GM12865 (cell line): ENCODE measurements around the gene B3GNT4.
"Not testable (repeated sequence)": the region's sequence is repeated elsewhere in the genome, so short reads cannot be mapped to it uniquely, and the experiment has no call there.

Experiments used
- DNase-seq: peaks from one replicate; pipeline ENCODE4 v3.0.0; 2010; ENCODE audit warnings: low read depth
- H3K4me3 ChIP-seq: 2 replicates; pipeline ENCODE4 v1.5.1; 2011; ENCODE audit warnings: mild to moderate bottlenecking, low read depth, low read length, control low read depth
- CTCF ChIP-seq: IDR thresholded peaks from 2 replicates; pipeline ENCODE4 v1.5.1; 2011; ENCODE audit warnings: low read length, control low read depth, low read depth, inconsistent platforms; ENCODE audit not compliant: insufficient read depth; ENCODE audit errors: missing control alignments

B3GNT4 gene

GRCh38 chr12:122174155-122174845 lies 29.2 kb upstream of the B3GNT4 start, which contains the start of gene IL31:
TSS of gene IL31 (minus strand) at chr12:122174221. CDS start at chr12:122174172, 49 bp downstream.
- no peak for DNase-seq
- TF ChIP-seq CTCF: no peak
- no peak within 1 kb of the TSS for H3K4me3 ChIP-seq

GRCh38 chr12:122176473-122176872 lies 27.0 kb upstream of the B3GNT4 start:
- not testable (repeated sequence) for H3K4me3 ChIP-seq, DNase-seq

DNA sequence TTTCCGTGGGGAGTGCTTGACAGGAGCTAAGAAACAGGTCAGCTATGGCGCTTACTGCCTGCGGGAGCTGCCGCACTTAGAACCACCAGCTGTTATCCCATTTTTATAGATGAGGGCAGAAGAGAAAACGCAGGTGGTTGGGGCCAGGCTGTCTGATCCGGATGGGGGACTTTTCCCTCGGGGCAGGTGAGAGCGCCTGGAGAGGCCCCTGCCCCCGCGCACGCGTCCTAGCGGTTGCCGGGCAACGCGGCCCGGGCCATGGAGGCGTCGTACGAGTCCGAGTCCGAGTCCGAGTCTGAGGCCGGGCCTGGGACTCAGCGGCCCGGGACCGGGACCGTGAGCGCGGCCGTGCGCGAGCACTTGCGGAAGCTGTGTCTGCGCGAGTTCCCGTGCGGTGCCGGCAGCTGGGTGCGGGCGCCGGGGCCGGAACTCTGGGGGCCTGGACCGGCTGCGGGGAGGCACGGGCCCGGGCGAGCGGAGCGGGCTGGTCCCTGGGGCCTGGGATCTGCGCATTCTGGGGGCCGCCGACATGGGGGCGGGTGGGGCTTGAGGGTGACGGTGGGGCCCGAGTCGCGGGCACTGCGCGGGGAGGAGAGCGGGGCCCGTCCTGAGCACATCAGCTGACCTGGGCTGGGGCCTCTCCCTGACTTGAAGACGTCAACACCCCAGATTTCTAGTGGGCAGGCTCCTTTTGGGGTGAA lies 20.5 kb upstream of the B3GNT4 start, which contains the start of gene LRRC43:
Gene LRRC43, plus strand, starts transcription at position 237 of the 701 bp plus-strand sequence. Its CDS starts 22 bp downstream, at position 259.
- H3K4me3 ChIP-seq: no peak within 1 kb of the TSS
- no peak for DNase-seq
- no peak for TF ChIP-seq CTCF

- H3K4me3 ChIP-seq: no peak overlapping the region
- no peak for TF ChIP-seq CTCF
- no peak for DNase-seq
Observed at GRCh38 chr12:122183588-122183940, 19.9 kb upstream of the B3GNT4 start.

- TF ChIP-seq CTCF: no peak
- no peak overlapping the region for H3K4me3 ChIP-seq
- peak; percentile 36 for DNase-seq
Observed at GRCh38 chr12:122184517-122184916, 19.0 kb upstream of the B3GNT4 start.

DNA sequence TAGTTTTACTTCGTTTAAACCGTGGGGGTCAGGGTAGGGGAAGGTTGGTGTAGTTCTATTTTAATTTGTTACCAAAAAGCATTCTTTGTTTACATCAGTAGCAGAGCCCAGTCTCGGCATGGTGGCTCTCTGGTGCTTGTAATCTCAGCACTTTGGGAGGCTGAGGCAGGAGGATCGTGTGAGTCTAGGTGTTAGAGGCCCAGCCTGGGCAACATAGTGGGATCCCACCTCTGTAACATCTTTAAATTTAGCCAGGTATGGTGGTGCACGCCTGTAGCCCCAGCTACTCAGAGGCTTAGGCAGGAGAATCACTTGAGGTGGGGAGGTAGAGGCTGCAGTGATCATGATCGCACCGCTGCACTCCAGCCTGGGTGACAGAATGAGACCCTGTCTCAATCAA lies 18.4 kb upstream of the B3GNT4 start:
- DNase-seq: no peak

More for the DNA sequence above, 18.4 kb upstream of the B3GNT4 start:
- no peak overlapping the region for H3K4me3 ChIP-seq
- TF ChIP-seq CTCF: no peak
